GM11168 (cell line): ENCODE data around the gene ORAI3.

Source experiments
- in situ Hi-C: fragments of 300-500 bp; cut with MboI; formaldehyde crosslinking; loops from one replicate; pipeline ENCODE4 v1.12.0; 2022; ENCODE audit warnings: low sequenced_read_pairs; ENCODE audit not compliant: unreplicated experiment

The ORAI3 gene

GRCh38 chr16:30948667-30949649 lies at the start of gene ORAI3:
Gene ORAI3, plus strand, starts transcription at chr16:30949068. Its CDS starts 222 bp downstream, at chr16:30949290.
- in situ Hi-C loops: no loop called here

GRCh38 chr16:30899794-30900193 lies 49.1 kb upstream of the ORAI3 start:
- in situ Hi-C loops: no loop called here

GRCh38 chr16:30900588-30900987 lies 48.3 kb upstream of the ORAI3 start:
- in situ Hi-C loops: no loop called here

GRCh38 chr16:30901201-30902028 lies 47.5 kb upstream of the ORAI3 start:
- in situ Hi-C loops: no loop called here

GRCh38 chr16:30902029-30902972 lies 46.6 kb upstream of the ORAI3 start:
- in situ Hi-C loops: no loop called here

- in situ Hi-C loops: no loop called here
Measured at GRCh38 chr16:30903002-30903401, 45.9 kb upstream of the ORAI3 start.

- in situ Hi-C loops: no loop called here
Measured at GRCh38 chr16:30903596-30903995, 45.3 kb upstream of the ORAI3 start.

- in situ Hi-C loops: no loop called here
Measured at GRCh38 chr16:30904114-30904780, 44.6 kb upstream of the ORAI3 start.

- in situ Hi-C loops: loop anchor here (5.0 kb wide), 1 partner anchor 60 kb away; no protein-coding TSS in a partner anchor
Measured at GRCh38 chr16:30907064-30907463, 41.8 kb upstream of the ORAI3 start.

- in situ Hi-C loops: no loop called here
Measured at GRCh38 chr16:30910427-30911029, 38.3 kb upstream of the ORAI3 start.

- in situ Hi-C loops: no loop called here
Measured at GRCh38 chr16:30912794-30913412, 36.0 kb upstream of the ORAI3 start.

GRCh38 chr16:30914830-30915229 lies 34.0 kb upstream of the ORAI3 start:
- in situ Hi-C loops: no loop called here

- in situ Hi-C loops: no loop called here
Measured at GRCh38 chr16:30918614-30919013, 30.3 kb upstream of the ORAI3 start.

- in situ Hi-C loops: no loop called here
Measured at GRCh38 chr16:30920891-30921290, 28.0 kb upstream of the ORAI3 start.

- in situ Hi-C loops: no loop called here
Measured at GRCh38 chr16:30921459-30921747, 27.5 kb upstream of the ORAI3 start.

GRCh38 chr16:30921748-30922419 lies 27.0 kb upstream of the ORAI3 start:
- in situ Hi-C loops: no loop called here

- in situ Hi-C loops: no loop called here
Measured at GRCh38 chr16:30922420-30922959, 26.4 kb upstream of the ORAI3 start.

GRCh38 chr16:30922960-30923535 lies 25.8 kb upstream of the ORAI3 start:
- in situ Hi-C loops: no loop called here
